ENCODE measurements around the gene LRP1. TPM values are rescaled to one million over a fixed set of nuclear protein-coding genes. Genes with fewer than 3 reads are reported as not detected.
A peak's percentile ranks its signal among the peaks of the same experiment; 100 is the strongest.

Gene LRP1
- total and polyA plus RNA-seq, 2 experiments from 2014 or later, result 26.6 to 145 TPM

DNA sequence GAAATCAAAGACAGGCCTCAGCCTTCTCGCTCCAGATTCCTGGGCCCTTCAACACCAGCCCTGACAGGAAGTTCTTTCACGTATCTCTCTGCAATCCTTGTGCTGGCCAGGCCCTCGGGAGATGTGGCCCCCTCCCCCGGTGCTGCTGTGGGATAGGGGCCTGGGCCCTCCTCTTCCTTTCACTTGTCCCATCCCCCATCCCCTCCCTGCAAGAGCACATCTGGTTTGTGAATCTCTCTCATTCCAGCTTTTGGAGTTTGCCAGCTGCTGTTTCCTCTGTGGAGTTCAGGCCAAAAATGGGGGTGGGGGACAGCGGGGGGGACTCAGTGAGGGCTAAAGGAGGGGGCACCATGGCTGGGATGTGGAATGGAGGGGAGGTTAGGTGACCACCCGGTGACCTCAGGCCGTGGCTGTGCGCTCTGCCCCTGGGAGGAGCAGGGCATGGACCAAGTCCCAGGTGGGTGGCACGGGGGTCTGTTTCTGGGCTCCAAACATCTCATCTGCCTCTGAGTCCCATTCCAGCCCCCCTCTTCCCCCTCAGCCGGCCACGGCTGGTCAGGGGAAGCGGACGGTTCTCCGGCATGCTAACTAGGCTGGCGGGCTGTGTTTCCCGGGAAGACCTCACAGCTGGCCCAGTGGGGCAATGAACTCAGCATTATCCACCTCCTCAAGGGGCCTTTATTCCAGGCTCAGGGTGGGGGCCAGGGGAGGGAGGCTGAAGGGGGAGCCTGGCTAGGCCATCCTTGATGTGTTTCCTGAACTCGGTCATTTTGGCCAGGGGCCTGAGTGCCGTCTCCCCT is 7.4 kb downstream of the LRP1 start:
- peaks cover 49% of the 10 kb centered on the region for H3K4me1 ChIP-seq (ENCODE audit: insufficient read depth)
- H2AFZ ChIP-seq, result no peak overlapping the region

More for the DNA sequence above, 7.4 kb downstream of the LRP1 start:
- H3K27ac ChIP-seq (ENCODE audit: low read depth), result peak overlapping the region; percentile 83
- no peaks in the 10 kb centered on the region for H3K9me2 ChIP-seq (ENCODE audit: insufficient read depth)
- Mint-ChIP-seq H3K36me3 (ENCODE audit: low read depth) (peaks cover 48% of the 10 kb centered on the region), H3K27me3 (ENCODE audit: insufficient read depth, low read depth, poor library complexity) (peaks cover 28% of the 10 kb centered on the region), H3K27ac (peak overlapping the region; percentile 88), H3K9me3 (no peaks in the 10 kb centered on the region), H3K4me1 (peaks cover 70% of the 10 kb centered on the region), H3K4me3 (peak overlapping the region; percentile 32)
- peaks cover 81% of the 10 kb centered on the region for H3K79me2 ChIP-seq (replicated peaks; ENCODE audit: insufficient read depth)
- peaks cover 10% of the 10 kb centered on the region for H3K36me3 ChIP-seq (ENCODE audit: insufficient read depth)
- H3K27me3 ChIP-seq (ENCODE audit: insufficient read depth), result no peaks in the 10 kb centered on the region
- TF ChIP-seq NANOG (IDR thresholded peaks at IDR 0.05; ENCODE audit: borderline replicate concordance), result no peak
- TF ChIP-seq, protein P1, sequence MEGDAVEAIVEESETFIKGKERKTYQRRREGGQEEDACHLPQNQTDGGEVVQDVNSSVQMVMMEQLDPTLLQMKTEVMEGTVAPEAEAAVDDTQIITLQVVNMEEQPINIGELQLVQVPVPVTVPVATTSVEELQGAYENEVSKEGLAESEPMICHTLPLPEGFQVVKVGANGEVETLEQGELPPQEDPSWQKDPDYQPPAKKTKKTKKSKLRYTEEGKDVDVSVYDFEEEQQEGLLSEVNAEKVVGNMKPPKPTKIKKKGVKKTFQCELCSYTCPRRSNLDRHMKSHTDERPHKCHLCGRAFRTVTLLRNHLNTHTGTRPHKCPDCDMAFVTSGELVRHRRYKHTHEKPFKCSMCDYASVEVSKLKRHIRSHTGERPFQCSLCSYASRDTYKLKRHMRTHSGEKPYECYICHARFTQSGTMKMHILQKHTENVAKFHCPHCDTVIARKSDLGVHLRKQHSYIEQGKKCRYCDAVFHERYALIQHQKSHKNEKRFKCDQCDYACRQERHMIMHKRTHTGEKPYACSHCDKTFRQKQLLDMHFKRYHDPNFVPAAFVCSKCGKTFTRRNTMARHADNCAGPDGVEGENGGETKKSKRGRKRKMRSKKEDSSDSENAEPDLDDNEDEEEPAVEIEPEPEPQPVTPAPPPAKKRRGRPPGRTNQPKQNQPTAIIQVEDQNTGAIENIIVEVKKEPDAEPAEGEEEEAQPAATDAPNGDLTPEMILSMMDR (conservative IDR thresholded peaks at IDR 0.05; ENCODE audit: low read depth in 2 of 2), result no peak
- no peak for TF ChIP-seq ZNF331 (CRISPR knock-in tag; IDR thresholded peaks at IDR 0.05; ENCODE audit: low read depth)
- TF ChIP-seq STAT1 (IDR thresholded peaks at IDR 0.05; ENCODE audit: unreplicated experiment), result no peak
- no peak for TF ChIP-seq ZNF114 (CRISPR knock-in tag; IDR thresholded peaks at IDR 0.05)
- TF ChIP-seq, protein P2, sequence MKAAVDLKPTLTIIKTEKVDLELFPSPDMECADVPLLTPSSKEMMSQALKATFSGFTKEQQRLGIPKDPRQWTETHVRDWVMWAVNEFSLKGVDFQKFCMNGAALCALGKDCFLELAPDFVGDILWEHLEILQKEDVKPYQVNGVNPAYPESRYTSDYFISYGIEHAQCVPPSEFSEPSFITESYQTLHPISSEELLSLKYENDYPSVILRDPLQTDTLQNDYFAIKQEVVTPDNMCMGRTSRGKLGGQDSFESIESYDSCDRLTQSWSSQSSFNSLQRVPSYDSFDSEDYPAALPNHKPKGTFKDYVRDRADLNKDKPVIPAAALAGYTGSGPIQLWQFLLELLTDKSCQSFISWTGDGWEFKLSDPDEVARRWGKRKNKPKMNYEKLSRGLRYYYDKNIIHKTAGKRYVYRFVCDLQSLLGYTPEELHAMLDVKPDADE (IDR thresholded peaks at IDR 0.05), result no peak
- no peak for TF ChIP-seq EZH2phosphoT487 (IDR thresholded peaks at IDR 0.05; ENCODE audit: unreplicated experiment)
- no peak for TF ChIP-seq POLR2AphosphoS5 (IDR thresholded peaks at IDR 0.05; ENCODE audit: low read depth)
- no peak for TF ChIP-seq JUNB (IDR thresholded peaks at IDR 0.05; ENCODE audit: unreplicated experiment)
- no peak for TF ChIP-seq EZH2 (IDR thresholded peaks at IDR 0.05; ENCODE audit: low read depth, unreplicated experiment)
- TF ChIP-seq, protein P3, sequence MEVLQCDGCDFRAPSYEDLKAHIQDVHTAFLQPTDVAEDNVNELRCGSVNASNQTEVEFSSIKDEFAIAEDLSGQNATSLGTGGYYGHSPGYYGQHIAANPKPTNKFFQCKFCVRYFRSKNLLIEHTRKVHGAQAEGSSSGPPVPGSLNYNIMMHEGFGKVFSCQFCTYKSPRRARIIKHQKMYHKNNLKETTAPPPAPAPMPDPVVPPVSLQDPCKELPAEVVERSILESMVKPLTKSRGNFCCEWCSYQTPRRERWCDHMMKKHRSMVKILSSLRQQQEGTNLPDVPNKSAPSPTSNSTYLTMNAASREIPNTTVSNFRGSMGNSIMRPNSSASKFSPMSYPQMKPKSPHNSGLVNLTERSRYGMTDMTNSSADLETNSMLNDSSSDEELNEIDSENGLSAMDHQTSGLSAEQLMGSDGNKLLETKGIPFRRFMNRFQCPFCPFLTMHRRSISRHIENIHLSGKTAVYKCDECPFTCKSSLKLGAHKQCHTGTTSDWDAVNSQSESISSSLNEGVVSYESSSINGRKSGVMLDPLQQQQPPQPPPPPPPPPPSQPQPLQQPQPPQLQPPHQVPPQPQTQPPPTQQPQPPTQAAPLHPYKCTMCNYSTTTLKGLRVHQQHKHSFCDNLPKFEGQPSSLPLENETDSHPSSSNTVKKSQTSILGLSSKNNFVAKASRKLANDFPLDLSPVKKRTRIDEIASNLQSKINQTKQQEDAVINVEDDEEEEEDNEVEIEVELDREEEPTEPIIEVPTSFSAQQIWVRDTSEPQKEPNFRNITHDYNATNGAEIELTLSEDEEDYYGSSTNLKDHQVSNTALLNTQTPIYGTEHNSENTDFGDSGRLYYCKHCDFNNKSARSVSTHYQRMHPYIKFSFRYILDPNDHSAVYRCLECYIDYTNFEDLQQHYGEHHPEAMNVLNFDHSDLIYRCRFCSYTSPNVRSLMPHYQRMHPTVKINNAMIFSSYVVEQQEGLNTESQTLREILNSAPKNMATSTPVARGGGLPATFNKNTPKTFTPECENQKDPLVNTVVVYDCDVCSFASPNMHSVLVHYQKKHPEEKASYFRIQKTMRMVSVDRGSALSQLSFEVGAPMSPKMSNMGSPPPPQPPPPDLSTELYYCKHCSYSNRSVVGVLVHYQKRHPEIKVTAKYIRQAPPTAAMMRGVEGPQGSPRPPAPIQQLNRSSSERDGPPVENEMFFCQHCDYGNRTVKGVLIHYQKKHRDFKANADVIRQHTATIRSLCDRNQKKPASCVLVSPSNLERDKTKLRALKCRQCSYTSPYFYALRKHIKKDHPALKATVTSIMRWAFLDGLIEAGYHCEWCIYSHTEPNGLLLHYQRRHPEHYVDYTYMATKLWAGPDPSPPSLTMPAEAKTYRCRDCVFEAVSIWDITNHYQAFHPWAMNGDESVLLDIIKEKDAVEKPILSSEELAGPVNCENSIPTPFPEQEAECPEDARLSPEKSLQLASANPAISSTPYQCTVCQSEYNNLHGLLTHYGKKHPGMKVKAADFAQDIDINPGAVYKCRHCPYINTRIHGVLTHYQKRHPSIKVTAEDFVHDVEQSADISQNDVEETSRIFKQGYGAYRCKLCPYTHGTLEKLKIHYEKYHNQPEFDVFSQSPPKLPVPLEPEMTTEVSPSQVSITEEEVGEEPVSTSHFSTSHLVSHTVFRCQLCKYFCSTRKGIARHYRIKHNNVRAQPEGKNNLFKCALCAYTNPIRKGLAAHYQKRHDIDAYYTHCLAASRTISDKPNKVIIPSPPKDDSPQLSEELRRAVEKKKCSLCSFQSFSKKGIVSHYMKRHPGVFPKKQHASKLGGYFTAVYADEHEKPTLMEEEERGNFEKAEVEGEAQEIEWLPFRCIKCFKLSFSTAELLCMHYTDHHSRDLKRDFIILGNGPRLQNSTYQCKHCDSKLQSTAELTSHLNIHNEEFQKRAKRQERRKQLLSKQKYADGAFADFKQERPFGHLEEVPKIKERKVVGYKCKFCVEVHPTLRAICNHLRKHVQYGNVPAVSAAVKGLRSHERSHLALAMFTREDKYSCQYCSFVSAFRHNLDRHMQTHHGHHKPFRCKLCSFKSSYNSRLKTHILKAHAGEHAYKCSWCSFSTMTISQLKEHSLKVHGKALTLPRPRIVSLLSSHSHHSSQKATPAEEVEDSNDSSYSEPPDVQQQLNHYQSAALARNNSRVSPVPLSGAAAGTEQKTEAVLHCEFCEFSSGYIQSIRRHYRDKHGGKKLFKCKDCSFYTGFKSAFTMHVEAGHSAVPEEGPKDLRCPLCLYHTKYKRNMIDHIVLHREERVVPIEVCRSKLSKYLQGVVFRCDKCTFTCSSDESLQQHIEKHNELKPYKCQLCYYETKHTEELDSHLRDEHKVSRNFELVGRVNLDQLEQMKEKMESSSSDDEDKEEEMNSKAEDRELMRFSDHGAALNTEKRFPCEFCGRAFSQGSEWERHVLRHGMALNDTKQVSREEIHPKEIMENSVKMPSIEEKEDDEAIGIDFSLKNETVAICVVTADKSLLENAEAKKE (CRISPR knock-in tag; IDR thresholded peaks at IDR 0.05), result no peak
- TF ChIP-seq, protein P4, sequence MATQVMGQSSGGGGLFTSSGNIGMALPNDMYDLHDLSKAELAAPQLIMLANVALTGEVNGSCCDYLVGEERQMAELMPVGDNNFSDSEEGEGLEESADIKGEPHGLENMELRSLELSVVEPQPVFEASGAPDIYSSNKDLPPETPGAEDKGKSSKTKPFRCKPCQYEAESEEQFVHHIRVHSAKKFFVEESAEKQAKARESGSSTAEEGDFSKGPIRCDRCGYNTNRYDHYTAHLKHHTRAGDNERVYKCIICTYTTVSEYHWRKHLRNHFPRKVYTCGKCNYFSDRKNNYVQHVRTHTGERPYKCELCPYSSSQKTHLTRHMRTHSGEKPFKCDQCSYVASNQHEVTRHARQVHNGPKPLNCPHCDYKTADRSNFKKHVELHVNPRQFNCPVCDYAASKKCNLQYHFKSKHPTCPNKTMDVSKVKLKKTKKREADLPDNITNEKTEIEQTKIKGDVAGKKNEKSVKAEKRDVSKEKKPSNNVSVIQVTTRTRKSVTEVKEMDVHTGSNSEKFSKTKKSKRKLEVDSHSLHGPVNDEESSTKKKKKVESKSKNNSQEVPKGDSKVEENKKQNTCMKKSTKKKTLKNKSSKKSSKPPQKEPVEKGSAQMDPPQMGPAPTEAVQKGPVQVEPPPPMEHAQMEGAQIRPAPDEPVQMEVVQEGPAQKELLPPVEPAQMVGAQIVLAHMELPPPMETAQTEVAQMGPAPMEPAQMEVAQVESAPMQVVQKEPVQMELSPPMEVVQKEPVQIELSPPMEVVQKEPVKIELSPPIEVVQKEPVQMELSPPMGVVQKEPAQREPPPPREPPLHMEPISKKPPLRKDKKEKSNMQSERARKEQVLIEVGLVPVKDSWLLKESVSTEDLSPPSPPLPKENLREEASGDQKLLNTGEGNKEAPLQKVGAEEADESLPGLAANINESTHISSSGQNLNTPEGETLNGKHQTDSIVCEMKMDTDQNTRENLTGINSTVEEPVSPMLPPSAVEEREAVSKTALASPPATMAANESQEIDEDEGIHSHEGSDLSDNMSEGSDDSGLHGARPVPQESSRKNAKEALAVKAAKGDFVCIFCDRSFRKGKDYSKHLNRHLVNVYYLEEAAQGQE (IDR thresholded peaks at IDR 0.05; ENCODE audit: unreplicated experiment), result no peak
- TF ChIP-seq CREB1 (CRISPR knock-in tag; IDR thresholded peaks at IDR 0.05; ENCODE audit: low read depth), result no peak
- H3K4me3 ChIP-seq, result no peak overlapping the region
- peaks cover 32% of the 10 kb centered on the region for H4K20me1 ChIP-seq (replicated peaks; ENCODE audit: insufficient read depth)
- DNase-seq (ENCODE audit: low spot score), result peak; percentile 46
- ATAC-seq, result peak; percentile 72
- H3K4me2 ChIP-seq, result peak overlapping the region; percentile 64; the same call in 1 of the 2 replicates
- 0 out of 2 replicates have a peak, but pooled peaks cover 17% of the 10 kb centered on the region for H3F3A ChIP-seq (replicated peaks; ENCODE audit: low read depth)
